HepG2 (cell line): Measurements from ENCODE around the gene NOTUM. TPM values are rescaled to one million over a fixed set of nuclear protein-coding genes. Genes with fewer than 3 reads are reported as not detected.

Experiments used
- AGO1 ChIP-seq: fragments of 200-400 bp; formaldehyde crosslinking; IDR thresholded peaks from 2 replicates; pipeline ENCODE4 v1.6.1; 2017; ENCODE audit warnings: mild to moderate bottlenecking, low read depth, low read length, moderate library complexity; ENCODE audit not compliant: poor library complexity, severe bottlenecking
- ARID2 ChIP-seq: sonication (generic); formaldehyde crosslinking; IDR thresholded peaks from 2 replicates; pipeline ENCODE4 v1.8.1; 2022; ENCODE audit warnings: mild to moderate bottlenecking, missing genetic modification reagents, borderline replicate concordance
- BRCA1 ChIP-seq: sonication (generic); formaldehyde crosslinking; IDR thresholded peaks from 2 replicates; pipeline ENCODE4 v1.4.0; 2020; ENCODE audit warnings: missing genetic modification reagents
- ELF1 ChIP-seq: sonication (generic); formaldehyde crosslinking; IDR thresholded peaks from 2 replicates; pipeline ENCODE4 v1.4.0; 2020; ENCODE audit warnings: missing genetic modification reagents
- ELF3 ChIP-seq: IDR thresholded peaks from 2 replicates; pipeline ENCODE4 v1.6.1; 2016; ENCODE audit warnings: missing genetic modification reagents, missing compliant biosample characterization
- ETV5 ChIP-seq: IDR thresholded peaks from 2 replicates; pipeline ENCODE4 v1.6.1; 2018; ENCODE audit warnings: missing biosample characterization, missing genetic modification reagents, inconsistent platforms, borderline replicate concordance
- MED13 ChIP-seq: sonication (generic); formaldehyde crosslinking; IDR thresholded peaks from 2 replicates; pipeline ENCODE4 v1.5.0; 2020; ENCODE audit warnings: missing genetic modification reagents
- PAX8 ChIP-seq: sonication (generic); formaldehyde crosslinking; IDR thresholded peaks from 2 replicates; pipeline ENCODE4 v1.8.0; 2022; ENCODE audit warnings: mild to moderate bottlenecking, missing genetic modification reagents, borderline replicate concordance
- PLRG1 ChIP-seq: fragments of 450-650 bp; conservative IDR thresholded peaks from 2 replicates; pipeline ENCODE4 v1.6.1; 2016
- SNAI1 ChIP-seq: sonication (generic); formaldehyde crosslinking; IDR thresholded peaks from 2 replicates; pipeline ENCODE4 v1.5.0; 2020; ENCODE audit warnings: mild to moderate bottlenecking, missing genetic modification reagents, borderline replicate concordance
- ZC3H13 ChIP-seq: sonication (generic); formaldehyde crosslinking; IDR thresholded peaks from 2 replicates; pipeline ENCODE4 v1.8.1; 2023; ENCODE audit warnings: mild to moderate bottlenecking, missing genetic modification reagents, moderate library complexity
- ZNF329 ChIP-seq: sonication (generic); formaldehyde crosslinking; IDR thresholded peaks from 2 replicates; pipeline ENCODE4 v1.9.0; 2021; ENCODE audit warnings: low read depth, mild to moderate bottlenecking, missing genetic modification reagents
- ZNF619 ChIP-seq: sonication (generic); formaldehyde crosslinking; IDR thresholded peaks from 2 replicates; pipeline ENCODE4 v1.4.0; 2020; ENCODE audit warnings: mild to moderate bottlenecking, missing genetic modification reagents
- ZNF777 ChIP-seq: sonication (generic); formaldehyde crosslinking; IDR thresholded peaks from 2 replicates; pipeline ENCODE4 v1.4.0; 2020; ENCODE audit warnings: missing genetic modification reagents
- polyA plus RNA-seq, 8 experiments: library from polyadenylated mRNA; depleted of rRNA in 3 of 8; stranded (reverse) in 7 of 8; unstranded in 1 of 8; fragments of >200 nt; fragmentation: Illumina TruSeq in 4 of 8; extraction: Trizol in 4 of 8; gene quantifications; 2 replicates each; pipeline versions ENCODE4 v1.2.1 to v1.2.3, GENCODE V29; 2011 to 2016; ENCODE audit warnings: low read depth in 4 of 8, missing spikeins in 1 of 8, mixed read lengths in 1 of 8; ENCODE audit not compliant: insufficient read depth in 1 of 8
- total RNA-seq, 5 experiments: library from RNA; depleted of rRNA; stranded (reverse); fragments of >200 nt; fragmentation: Illumina TruSeq; extraction: Trizol; gene quantifications; 2 replicates each; pipeline ENCODE4 v1.2.3, GENCODE V29; 2016; ENCODE audit warnings: low read depth in 1 of 5
- TF ChIP-seq, protein P1 (sequence below): sonication (generic); formaldehyde crosslinking; IDR thresholded peaks from 2 replicates; pipeline ENCODE4 v1.5.0; 2020; ENCODE audit warnings: missing genetic modification reagents, mild to moderate bottlenecking, borderline replicate concordance
- TF ChIP-seq, protein P2 (sequence below): sonication (generic); formaldehyde crosslinking; IDR thresholded peaks from 2 replicates; pipeline ENCODE4 v1.8.1; 2022; ENCODE audit warnings: low read depth, mild to moderate bottlenecking, missing genetic modification reagents
- TF ChIP-seq, protein P3 (sequence below): sonication (generic); formaldehyde crosslinking; IDR thresholded peaks from 2 replicates; pipeline ENCODE4 v1.8.0; 2022; ENCODE audit warnings: low read depth, missing genetic modification reagents
- TF ChIP-seq, protein P4 (sequence below): sonication (generic); formaldehyde crosslinking; IDR thresholded peaks from 2 replicates; pipeline ENCODE4 v1.8.1; 2023; ENCODE audit warnings: mild to moderate bottlenecking, missing genetic modification reagents, borderline replicate concordance
- TF ChIP-seq, protein P5 (sequence below): sonication (generic); formaldehyde crosslinking; IDR thresholded peaks from 2 replicates; pipeline ENCODE4 v1.5.0; 2020; ENCODE audit warnings: mild to moderate bottlenecking, missing genetic modification reagents, borderline replicate concordance

NOTUM gene
- total and polyA plus RNA-seq, 2 of the 13 experiments (the other 11 are each of a cell fraction or from before 2014, with no cell fraction given) = 150 to 160 TPM

DNA sequence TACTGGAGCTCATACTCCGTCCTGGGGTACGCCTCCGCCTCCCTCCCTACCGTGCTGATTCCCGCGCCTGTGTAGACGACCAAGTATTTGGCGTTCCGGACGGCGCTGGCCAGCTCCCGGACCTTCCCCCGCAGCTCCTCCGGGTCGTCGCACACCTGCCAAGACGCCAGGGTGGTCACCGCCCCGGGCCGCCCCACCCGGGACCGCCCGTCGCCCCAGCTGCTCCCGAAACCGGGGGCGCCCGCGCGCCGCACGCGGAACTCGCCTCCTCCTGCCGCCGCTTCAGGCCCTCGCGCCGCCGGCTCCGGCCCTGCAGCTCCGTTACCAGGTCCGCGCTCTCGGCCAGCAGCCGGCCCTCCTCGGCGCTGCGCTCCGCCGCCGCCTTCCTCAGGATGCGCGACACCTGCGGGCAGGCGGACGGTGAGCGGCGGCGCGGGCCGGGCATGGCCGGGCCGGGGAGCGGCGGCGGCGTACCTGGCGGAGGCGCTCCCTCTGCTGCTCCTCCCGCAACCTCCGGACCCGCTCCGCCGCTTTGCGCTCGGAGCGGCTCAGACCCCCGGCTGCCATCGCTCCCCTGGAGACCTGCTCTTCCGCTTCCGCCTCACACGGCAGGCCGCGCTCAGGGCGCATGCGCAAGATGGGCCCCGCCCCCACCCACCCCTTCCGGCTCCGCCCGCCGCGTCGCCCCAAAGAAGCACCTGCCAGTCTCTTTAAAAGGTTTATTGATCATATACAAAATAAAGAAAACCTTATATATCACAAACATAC, 43.2 kb downstream of the NOTUM start, which contains the start of gene SIRT7 (continued):
- TF ChIP-seq, protein P1, sequence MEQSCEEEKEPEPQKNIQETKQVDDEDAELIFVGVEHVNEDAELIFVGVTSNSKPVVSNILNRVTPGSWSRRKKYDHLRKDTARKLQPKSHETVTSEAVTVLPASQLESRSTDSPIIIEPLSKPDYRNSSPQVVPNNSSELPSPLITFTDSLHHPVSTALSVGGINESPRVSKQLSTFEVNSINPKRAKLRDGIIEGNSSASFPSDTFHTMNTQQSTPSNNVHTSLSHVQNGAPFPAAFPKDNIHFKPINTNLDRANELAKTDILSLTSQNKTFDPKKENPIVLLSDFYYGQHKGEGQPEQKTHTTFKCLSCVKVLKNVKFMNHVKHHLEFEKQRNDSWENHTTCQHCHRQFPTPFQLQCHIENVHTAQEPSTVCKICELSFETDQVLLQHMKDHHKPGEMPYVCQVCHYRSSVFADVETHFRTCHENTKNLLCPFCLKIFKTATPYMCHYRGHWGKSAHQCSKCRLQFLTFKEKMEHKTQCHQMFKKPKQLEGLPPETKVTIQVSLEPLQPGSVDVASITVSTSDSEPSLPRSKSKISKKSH (CRISPR knock-in tag) = no peak
- TF ChIP-seq PAX8 = peak; percentile 87; the same call in 1 of the 2 replicates
- TF ChIP-seq, protein P2, sequence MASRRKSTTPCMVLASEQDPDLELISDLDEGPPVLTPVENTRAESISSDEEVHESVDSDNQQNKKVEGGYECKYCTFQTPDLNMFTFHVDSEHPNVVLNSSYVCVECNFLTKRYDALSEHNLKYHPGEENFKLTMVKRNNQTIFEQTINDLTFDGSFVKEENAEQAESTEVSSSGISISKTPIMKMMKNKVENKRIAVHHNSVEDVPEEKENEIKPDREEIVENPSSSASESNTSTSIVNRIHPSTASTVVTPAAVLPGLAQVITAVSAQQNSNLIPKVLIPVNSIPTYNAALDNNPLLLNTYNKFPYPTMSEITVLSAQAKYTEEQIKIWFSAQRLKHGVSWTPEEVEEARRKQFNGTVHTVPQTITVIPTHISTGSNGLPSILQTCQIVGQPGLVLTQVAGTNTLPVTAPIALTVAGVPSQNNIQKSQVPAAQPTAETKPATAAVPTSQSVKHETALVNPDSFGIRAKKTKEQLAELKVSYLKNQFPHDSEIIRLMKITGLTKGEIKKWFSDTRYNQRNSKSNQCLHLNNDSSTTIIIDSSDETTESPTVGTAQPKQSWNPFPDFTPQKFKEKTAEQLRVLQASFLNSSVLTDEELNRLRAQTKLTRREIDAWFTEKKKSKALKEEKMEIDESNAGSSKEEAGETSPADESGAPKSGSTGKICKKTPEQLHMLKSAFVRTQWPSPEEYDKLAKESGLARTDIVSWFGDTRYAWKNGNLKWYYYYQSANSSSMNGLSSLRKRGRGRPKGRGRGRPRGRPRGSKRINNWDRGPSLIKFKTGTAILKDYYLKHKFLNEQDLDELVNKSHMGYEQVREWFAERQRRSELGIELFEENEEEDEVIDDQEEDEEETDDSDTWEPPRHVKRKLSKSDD (CRISPR knock-in tag) = 0 out of 2 replicates have a peak, but pooled peaks have one; percentile 20
- no peak for TF ChIP-seq SNAI1 (CRISPR knock-in tag)
- TF ChIP-seq ARID2 (CRISPR knock-in tag) = no peak
- peak; percentile 93 for TF ChIP-seq ELF1 (CRISPR knock-in tag)
- peak; percentile 91 for TF ChIP-seq ELF3 (CRISPR knock-in tag)
- no peak for TF ChIP-seq MED13 (CRISPR knock-in tag)
- no peak for TF ChIP-seq ZNF329
- no peak for TF ChIP-seq BRCA1 (CRISPR knock-in tag)
- TF ChIP-seq ZC3H13 = peak; percentile 74; the same call in 1 of the 2 replicates
- TF ChIP-seq, protein P3, sequence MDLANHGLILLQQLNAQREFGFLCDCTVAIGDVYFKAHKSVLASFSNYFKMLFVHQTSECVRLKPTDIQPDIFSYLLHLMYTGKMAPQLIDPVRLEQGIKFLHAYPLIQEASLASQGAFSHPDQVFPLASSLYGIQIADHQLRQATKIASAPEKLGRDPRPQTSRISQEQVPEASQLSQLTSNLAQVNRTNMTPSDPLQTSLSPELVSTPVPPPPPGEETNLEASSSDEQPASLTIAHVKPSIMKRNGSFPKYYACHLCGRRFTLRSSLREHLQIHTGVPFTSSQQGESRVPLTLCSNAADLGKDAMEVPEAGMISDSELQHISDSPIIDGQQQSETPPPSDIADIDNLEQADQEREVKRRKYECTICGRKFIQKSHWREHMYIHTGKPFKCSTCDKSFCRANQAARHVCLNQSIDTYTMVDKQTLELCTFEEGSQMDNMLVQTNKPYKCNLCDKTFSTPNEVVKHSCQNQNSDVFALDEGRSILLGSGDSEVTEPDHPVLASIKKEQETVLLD = peak; percentile 79
- TF ChIP-seq, protein P4, sequence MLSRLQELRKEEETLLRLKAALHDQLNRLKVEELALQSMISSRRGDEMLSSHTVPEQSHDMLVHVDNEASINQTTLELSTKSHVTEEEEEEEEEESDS (CRISPR knock-in tag) = no peak
- TF ChIP-seq ETV5 (CRISPR knock-in tag) = peak; percentile 66; the same call in 1 of the 2 replicates
- peak; percentile 79 for TF ChIP-seq AGO1
- no peak for TF ChIP-seq ZNF619 (CRISPR knock-in tag)
- TF ChIP-seq, protein P5, sequence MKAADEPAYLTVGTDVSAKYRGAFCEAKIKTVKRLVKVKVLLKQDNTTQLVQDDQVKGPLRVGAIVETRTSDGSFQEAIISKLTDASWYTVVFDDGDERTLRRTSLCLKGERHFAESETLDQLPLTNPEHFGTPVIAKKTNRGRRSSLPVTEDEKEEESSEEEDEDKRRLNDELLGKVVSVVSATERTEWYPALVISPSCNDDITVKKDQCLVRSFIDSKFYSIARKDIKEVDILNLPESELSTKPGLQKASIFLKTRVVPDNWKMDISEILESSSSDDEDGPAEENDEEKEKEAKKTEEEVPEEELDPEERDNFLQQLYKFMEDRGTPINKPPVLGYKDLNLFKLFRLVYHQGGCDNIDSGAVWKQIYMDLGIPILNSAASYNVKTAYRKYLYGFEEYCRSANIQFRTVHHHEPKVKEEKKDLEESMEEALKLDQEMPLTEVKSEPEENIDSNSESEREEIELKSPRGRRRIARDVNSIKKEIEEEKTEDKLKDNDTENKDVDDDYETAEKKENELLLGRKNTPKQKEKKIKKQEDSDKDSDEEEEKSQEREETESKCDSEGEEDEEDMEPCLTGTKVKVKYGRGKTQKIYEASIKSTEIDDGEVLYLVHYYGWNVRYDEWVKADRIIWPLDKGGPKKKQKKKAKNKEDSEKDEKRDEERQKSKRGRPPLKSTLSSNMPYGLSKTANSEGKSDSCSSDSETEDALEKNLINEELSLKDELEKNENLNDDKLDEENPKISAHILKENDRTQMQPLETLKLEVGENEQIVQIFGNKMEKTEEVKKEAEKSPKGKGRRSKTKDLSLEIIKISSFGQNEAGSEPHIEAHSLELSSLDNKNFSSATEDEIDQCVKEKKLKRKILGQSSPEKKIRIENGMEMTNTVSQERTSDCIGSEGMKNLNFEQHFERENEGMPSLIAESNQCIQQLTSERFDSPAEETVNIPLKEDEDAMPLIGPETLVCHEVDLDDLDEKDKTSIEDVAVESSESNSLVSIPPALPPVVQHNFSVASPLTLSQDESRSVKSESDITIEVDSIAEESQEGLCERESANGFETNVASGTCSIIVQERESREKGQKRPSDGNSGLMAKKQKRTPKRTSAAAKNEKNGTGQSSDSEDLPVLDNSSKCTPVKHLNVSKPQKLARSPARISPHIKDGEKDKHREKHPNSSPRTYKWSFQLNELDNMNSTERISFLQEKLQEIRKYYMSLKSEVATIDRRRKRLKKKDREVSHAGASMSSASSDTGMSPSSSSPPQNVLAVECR (CRISPR knock-in tag) = peak; percentile 86; the same call in 1 of the 2 replicates
- 0 out of 2 replicates have a peak, but pooled peaks have one; percentile 44 for TF ChIP-seq ZNF777 (CRISPR knock-in tag)
- TF ChIP-seq PLRG1 = no peak
